ENCODE data around the gene IL10RB.

IL10RB gene

GRCh38 chr21:33267250-33267649 lies 1.1 kb downstream of the IL10RB start:
- DNase-seq (ENCODE audit: low spot score), result no peak

- no peak for DNase-seq (ENCODE audit: low spot score)
Measured at GRCh38 chr21:33268393-33268736, 2.2 kb downstream of the IL10RB start.

- no peak for DNase-seq (ENCODE audit: low spot score)
Measured at GRCh38 chr21:33268737-33269441, 2.7 kb downstream of the IL10RB start.

GRCh38 chr21:33270986-33271385 lies 4.8 kb downstream of the IL10RB start:
- no peak for DNase-seq (ENCODE audit: low spot score)

GRCh38 chr21:33273044-33273443 lies 6.9 kb downstream of the IL10RB start:
- DNase-seq (ENCODE audit: low spot score), result no peak

- DNase-seq (ENCODE audit: low spot score), result no peak
Measured at GRCh38 chr21:33278721-33279120, 12.6 kb downstream of the IL10RB start.

GRCh38 chr21:33279330-33279820 lies 13.2 kb downstream of the IL10RB start:
- DNase-seq (ENCODE audit: low spot score), result no peak

GRCh38 chr21:33281096-33281652 lies 15.0 kb downstream of the IL10RB start:
- no peak for DNase-seq (ENCODE audit: low spot score)

- no peak for DNase-seq (ENCODE audit: low spot score)
Measured at GRCh38 chr21:33283203-33283602, 17.0 kb downstream of the IL10RB start.

- no peak for DNase-seq (ENCODE audit: low spot score)
Measured at GRCh38 chr21:33286076-33286475, 19.9 kb downstream of the IL10RB start.

- DNase-seq (ENCODE audit: low spot score), result no peak
Measured at GRCh38 chr21:33286600-33287456, 20.7 kb downstream of the IL10RB start.

GRCh38 chr21:33289199-33289819 lies 23.1 kb downstream of the IL10RB start:
- DNase-seq (ENCODE audit: low spot score), result no peak

- DNase-seq (ENCODE audit: low spot score), result no peak
Measured at GRCh38 chr21:33290441-33290840, 24.3 kb downstream of the IL10RB start.

GRCh38 chr21:33291686-33292085 lies 25.5 kb downstream of the IL10RB start:
- DNase-seq (ENCODE audit: low spot score), result no peak

- DNase-seq (ENCODE audit: low spot score), result no peak
Measured at GRCh38 chr21:33292724-33293123, 26.6 kb downstream of the IL10RB start.

- DNase-seq (ENCODE audit: low spot score), result no peak
Measured at GRCh38 chr21:33293136-33293535, 27.0 kb downstream of the IL10RB start.

- no peak for DNase-seq (ENCODE audit: low spot score)
Measured at GRCh38 chr21:33293811-33294216, 27.6 kb downstream of the IL10RB start.

GRCh38 chr21:33296156-33296555 lies 30.0 kb downstream of the IL10RB start:
- DNase-seq (ENCODE audit: low spot score), result no peak

- no peak for DNase-seq (ENCODE audit: low spot score)
Measured at GRCh38 chr21:33299181-33299752, 33.1 kb downstream of the IL10RB start.

GRCh38 chr21:33300701-33301631 lies 34.8 kb downstream of the IL10RB start:
- DNase-seq (ENCODE audit: low spot score), result peak; percentile 8

- DNase-seq (ENCODE audit: low spot score), result no peak
Measured at GRCh38 chr21:33301632-33302002, 35.5 kb downstream of the IL10RB start.

Measured in COLO829 (cell line).